HepG2 (cell line): ENCODE data around the gene TMEM9B. TPM values are rescaled to one million over a fixed set of nuclear protein-coding genes. Genes with fewer than 3 reads are reported as not detected.

ENCODE experiments used
- ATAC-seq: fragments of 200-7000 bp; cut with Tn5 transposase; 3 replicates; pipeline ENCODE4 v1.9.1; 2020; ENCODE audit warnings: mild to moderate bottlenecking, moderate library complexity
- BruUV-seq: library from RNA; stranded (reverse); fragments of 400-500 nt; replicated peaks from 2 replicates; lab custom pipeline; 2021; lab: Mats Ljungman, UMichigan
- CTCF ChIA-PET: fragments of 300-600 bp; formaldehyde crosslinking; extraction: SDS; loops from one replicate; lab custom pipeline; 2021; ENCODE audit warnings: low total read pairs, inconsistent platforms, low intra/inter-chr PET ratio; lab: Yijun Ruan, JAX
- POLR2A ChIA-PET: fragments of 350-600 bp; sonication (Branson Sonifier 250); formaldehyde crosslinking; loops from one replicate; lab custom pipeline; 2020; ENCODE audit warnings: antibody characterized with exemption, inconsistent platforms; lab: Yijun Ruan, JAX
- DNase-seq: peaks from one replicate; pipeline ENCODE4 v3.0.0-alpha.2; 2015; ENCODE audit warnings: low spot score
- FAIRE-seq: peaks from 3 replicates; lab custom pipeline; 2011; peaks lifted over from hg19 to GRCh38; lab: Jason Lieb, UNC
- H2AFZ ChIP-seq: one replicate; pipeline ENCODE4 v1.6.1; 2011; ENCODE audit warnings: low read length, inconsistent platforms
- H3K27ac ChIP-seq: fragments of 300-600 bp; 3 replicates; pipeline ENCODE4 v1.8.0; 2011; ENCODE audit warnings: mixed run types, mild to moderate bottlenecking, mixed read lengths, low read length, inconsistent platforms; ENCODE audit not compliant: insufficient read depth; ENCODE audit errors: extremely low read length
- H3K27me3 ChIP-seq, 2 experiments: fragments of 200-600 bp in 1 of 2; 2 replicates in 1 of 2; 3 replicates in 1 of 2; pipeline versions ENCODE4 v1.6.0 to v1.8.0; 2011; ENCODE audit warnings: low read length in 2 of 2, mild to moderate bottlenecking in 2 of 2, moderate library complexity in 2 of 2, inconsistent platforms in 1 of 2; ENCODE audit not compliant: insufficient read depth in 2 of 2, control insufficient read depth in 1 of 2
- H3K36me3 ChIP-seq, 2 experiments: fragments of 200-600 bp in 1 of 2; replicated peaks in 1 of 2; 2 replicates in 1 of 2; 3 replicates in 1 of 2; pipeline versions ENCODE4 v1.5.1 to v1.8.0; 2011; ENCODE audit warnings: low read length in 2 of 2, inconsistent platforms in 1 of 2; ENCODE audit not compliant: insufficient read depth in 2 of 2, control insufficient read depth in 1 of 2
- H3K4me1 ChIP-seq: 2 replicates; pipeline ENCODE4 v1.5.1; 2012; ENCODE audit warnings: low read length, inconsistent platforms; ENCODE audit not compliant: insufficient read depth
- H3K4me2 ChIP-seq: 2 replicates; pipeline ENCODE4 v1.6.0; 2011; ENCODE audit warnings: low read depth, low read length, inconsistent platforms
- H3K4me3 ChIP-seq, 3 experiments: fragments of 200-600 bp in 1 of 3; sonication (generic), shearing (Covaris generic) in 1 of 3; replicated peaks in 1 of 3; 2 replicates each; pipeline ENCODE4 v1.5.1; 2011 to 2016; ENCODE audit warnings: low read length in 3 of 3, inconsistent platforms in 2 of 3, low read depth in 2 of 3, mild to moderate bottlenecking in 2 of 3, control low read depth in 1 of 3, mixed read lengths in 1 of 3; ENCODE audit not compliant: insufficient read depth in 1 of 3
- H3K79me2 ChIP-seq: one replicate; pipeline ENCODE4 v1.6.1; 2011; ENCODE audit warnings: low read length, inconsistent platforms; ENCODE audit not compliant: insufficient read depth
- H3K9ac ChIP-seq: 2 replicates; pipeline ENCODE4 v1.6.0; 2011; ENCODE audit warnings: mild to moderate bottlenecking, low read depth, low read length, inconsistent platforms; ENCODE audit not compliant: insufficient read depth
- H3K9me3 ChIP-seq: 2 replicates; pipeline ENCODE4 v1.5.1; 2012; ENCODE audit warnings: mild to moderate bottlenecking, low read length
- H4K20me1 ChIP-seq: 2 replicates; pipeline ENCODE4 v1.6.0; 2011; ENCODE audit warnings: inconsistent platforms, mild to moderate bottlenecking, low read length, moderate library complexity; ENCODE audit not compliant: insufficient read depth
- ATAD3A ChIP-seq: sonication (generic); formaldehyde crosslinking; IDR thresholded peaks from 2 replicates; pipeline ENCODE4 v1.4.0; 2020; ENCODE audit warnings: missing genetic modification reagents
- RFXANK ChIP-seq: IDR thresholded peaks from 2 replicates; pipeline ENCODE4 v1.6.1; 2016
- SMARCC2 ChIP-seq: fragments of 450-650 bp; IDR thresholded peaks from 2 replicates; pipeline ENCODE4 v1.6.1; 2017; ENCODE audit warnings: antibody characterized with exemption, mild to moderate bottlenecking
- TAF15 ChIP-seq: fragments of 200-400 bp; formaldehyde crosslinking; IDR thresholded peaks from one replicate; pipeline ENCODE4 v1.6.1; 2018; ENCODE audit warnings: mild to moderate bottlenecking, low read depth, low read length; ENCODE audit not compliant: poor library complexity, severe bottlenecking
- ZNF251 ChIP-seq: sonication (generic); formaldehyde crosslinking; IDR thresholded peaks from 2 replicates; pipeline ENCODE4 v1.9.0; 2021; ENCODE audit warnings: mild to moderate bottlenecking, missing genetic modification reagents
- WGBS: methylation state at CpG from one replicate; pipeline ENCODE4 v1.1.6; 2017; ENCODE audit warnings: low lambda C conversion rate; 5-methylcytosine and 5-hydroxymethylcytosine counted together
- in situ Hi-C: cut with HindIII; loops from 2 replicates; pipeline ENCODE4 v1.10.0; 2017; ENCODE audit warnings: low pct_unique_long_range_greater_than_20kb; ENCODE audit not compliant: extremely low pct_ligation_motif_present
- intact Hi-C: fragments of 100-400 bp; cut with micrococcal nuclease; formaldehyde crosslinking; loops from one replicate; pipeline ENCODE4 v1.10.0; 2022; ENCODE audit not compliant: unreplicated experiment
- polyA plus RNA-seq, 8 experiments: library from polyadenylated mRNA; depleted of rRNA in 3 of 8; stranded (reverse) in 7 of 8; unstranded in 1 of 8; fragments of >200 nt; fragmentation: Illumina TruSeq in 4 of 8; extraction: Trizol in 4 of 8; gene quantifications; 2 replicates each; pipeline versions ENCODE4 v1.2.1 to v1.2.3, GENCODE V29; 2011 to 2016; ENCODE audit warnings: low read depth in 4 of 8, missing spikeins in 1 of 8, mixed read lengths in 1 of 8; ENCODE audit not compliant: insufficient read depth in 1 of 8
- total RNA-seq, 5 experiments: library from RNA; depleted of rRNA; stranded (reverse); fragments of >200 nt; fragmentation: Illumina TruSeq; extraction: Trizol; gene quantifications; 2 replicates each; pipeline ENCODE4 v1.2.3, GENCODE V29; 2016; ENCODE audit warnings: low read depth in 1 of 5
- TF ChIP-seq, protein P1 (sequence below): sonication (generic); formaldehyde crosslinking; IDR thresholded peaks from 2 replicates; pipeline ENCODE4 v1.8.0; 2022; ENCODE audit warnings: mild to moderate bottlenecking, missing genetic modification reagents, borderline replicate concordance
- TF ChIP-seq, protein P2 (sequence below): IDR thresholded peaks from 2 replicates; pipeline ENCODE4 v1.6.1; 2016; ENCODE audit warnings: missing biosample characterization, missing genetic modification reagents, low read depth
- TF ChIP-seq, protein P3 (sequence below): sonication (generic); formaldehyde crosslinking; IDR thresholded peaks from 2 replicates; pipeline ENCODE4 v1.8.1; 2023; ENCODE audit warnings: mild to moderate bottlenecking, missing genetic modification reagents
- TF ChIP-seq, protein P4 (sequence below): sonication (generic); formaldehyde crosslinking; IDR thresholded peaks from 2 replicates; pipeline ENCODE4 v1.8.1; 2023; ENCODE audit warnings: mild to moderate bottlenecking, moderate library complexity, missing genetic modification reagents
- TF ChIP-seq, protein P5 (sequence below): sonication (generic); formaldehyde crosslinking; IDR thresholded peaks from 2 replicates; pipeline ENCODE4 v1.8.0; 2022; ENCODE audit warnings: mild to moderate bottlenecking, missing genetic modification reagents
- TF ChIP-seq, protein P6 (sequence below): sonication (generic); formaldehyde crosslinking; conservative IDR thresholded peaks from 2 replicates; pipeline ENCODE4 v1.4.0; 2020; ENCODE audit warnings: mild to moderate bottlenecking, missing genetic modification reagents, moderate library complexity
- TF ChIP-seq, protein P7 (sequence below): sonication (generic); formaldehyde crosslinking; IDR thresholded peaks from 2 replicates; pipeline ENCODE4 v1.4.0; 2020; ENCODE audit warnings: missing genetic modification reagents
- TF ChIP-seq, protein P8 (sequence below): sonication (generic); formaldehyde crosslinking; IDR thresholded peaks from 2 replicates; pipeline ENCODE4 v1.8.0; 2022; ENCODE audit warnings: missing genetic modification reagents, mild to moderate bottlenecking, borderline replicate concordance

The TMEM9B gene
- total and polyA plus RNA-seq, 2 of the 13 experiments (the other 11 are each of a cell fraction or from before 2014, with no cell fraction given), result 12.4 to 20.8 TPM

DNA sequence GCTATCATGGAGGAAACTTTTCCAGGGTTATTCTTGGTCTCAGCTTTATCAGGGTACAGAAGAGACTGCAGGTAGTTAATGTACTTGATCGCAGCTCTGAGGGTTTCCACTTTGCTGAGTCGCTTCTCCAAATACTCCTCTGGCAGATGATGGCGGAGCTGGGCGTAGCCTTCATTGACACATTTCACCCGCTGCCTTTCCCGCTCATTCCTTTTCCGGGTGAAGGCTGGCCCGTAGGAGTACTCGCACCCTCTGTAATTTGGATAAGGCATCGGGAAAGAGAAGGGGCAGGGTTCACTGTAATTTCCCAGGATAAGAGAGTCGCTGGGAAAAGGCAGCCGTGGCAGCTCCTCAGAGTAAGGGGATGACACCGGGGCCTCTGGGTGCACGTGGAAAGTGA lies 26.6 kb downstream of the TMEM9B start:
- Histone ChIP-seq H2AFZ (no peak overlapping the region), H3K9ac (no peak overlapping the region), H4K20me1 (no peaks in the 10 kb centered on the region), H3K27me3 (no peaks in the 10 kb centered on the region), H3K36me3 (no peaks in the 10 kb centered on the region), H3K4me3 (no peak overlapping the region), H3K27ac (no peak overlapping the region), H3K79me2 (no peaks in the 10 kb centered on the region), H3K4me1 (peaks cover 7% of the 10 kb centered on the region), H3K4me2 (no peak overlapping the region), H3K9me3 (no peaks in the 10 kb centered on the region)
- intact Hi-C loops, result no loop called here
- ChIA-PET CTCF (no interaction called here), POLR2A (interaction anchor here (1.5 kb wide), 1 partner anchor 27 kb away, joined by 3 read pairs; the partner anchor contains the start of gene AKIP1)
- BruUV-seq, result no TSS peak
- WGBS, result 81% methylated on average over 14 of the region's 14 CpGs
- DNase-seq (no peak), ATAC-seq (no peak), FAIRE-seq (no peak)
- in situ Hi-C loops, result no loop called here
- TF ChIP-seq, protein P1, sequence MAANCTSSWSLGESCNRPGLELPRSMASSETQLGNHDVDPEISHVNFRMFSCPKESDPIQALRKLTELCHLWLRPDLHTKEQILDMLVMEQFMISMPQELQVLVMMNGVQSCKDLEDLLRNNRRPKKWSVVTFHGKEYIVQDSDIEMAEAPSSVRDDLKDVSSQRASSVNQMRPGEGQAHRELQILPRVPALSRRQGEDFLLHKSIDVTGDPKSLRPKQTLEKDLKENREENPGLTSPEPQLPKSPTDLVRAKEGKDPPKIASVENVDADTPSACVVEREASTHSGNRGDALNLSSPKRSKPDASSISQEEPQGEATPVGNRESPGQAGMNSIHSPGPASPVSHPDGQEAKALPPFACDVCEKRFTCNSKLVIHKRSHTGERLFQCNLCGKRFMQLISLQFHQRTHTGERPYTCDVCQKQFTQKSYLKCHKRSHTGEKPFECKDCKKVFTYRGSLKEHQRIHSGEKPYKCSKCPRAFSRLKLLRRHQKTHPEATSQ, result no peak
- TF ChIP-seq, protein P2, sequence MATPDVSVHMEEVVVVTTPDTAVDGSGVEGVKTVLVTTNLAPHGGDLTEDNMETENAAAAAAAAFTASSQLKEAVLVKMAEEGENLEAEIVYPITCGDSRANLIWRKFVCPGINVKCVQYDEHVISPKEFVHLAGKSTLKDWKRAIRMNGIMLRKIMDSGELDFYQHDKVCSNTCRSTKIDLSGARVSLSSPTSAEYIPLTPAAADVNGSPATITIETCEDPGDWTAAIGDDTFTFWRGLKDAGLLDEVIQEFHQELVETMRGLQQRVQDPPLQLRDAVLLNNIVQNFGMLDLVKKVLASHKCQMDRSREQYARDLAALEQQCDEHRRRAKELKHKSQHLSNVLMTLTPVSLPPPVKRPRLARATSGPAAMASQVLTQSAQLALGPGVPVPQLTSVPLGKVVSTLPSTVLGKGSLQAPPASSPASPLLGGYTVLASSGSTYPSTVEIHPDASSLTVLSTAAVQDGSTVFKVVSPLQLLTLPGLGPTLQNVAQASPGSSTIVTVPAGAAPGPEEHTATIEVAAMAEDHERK, result no peak
- TF ChIP-seq, protein P3, sequence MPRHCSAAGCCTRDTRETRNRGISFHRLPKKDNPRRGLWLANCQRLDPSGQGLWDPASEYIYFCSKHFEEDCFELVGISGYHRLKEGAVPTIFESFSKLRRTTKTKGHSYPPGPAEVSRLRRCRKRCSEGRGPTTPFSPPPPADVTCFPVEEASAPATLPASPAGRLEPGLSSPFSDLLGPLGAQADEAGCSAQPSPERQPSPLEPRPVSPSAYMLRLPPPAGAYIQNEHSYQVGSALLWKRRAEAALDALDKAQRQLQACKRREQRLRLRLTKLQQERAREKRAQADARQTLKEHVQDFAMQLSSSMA (CRISPR knock-in tag), result no peak
- TF ChIP-seq TAF15, result no peak
- no peak for TF ChIP-seq SMARCC2
- no peak for TF ChIP-seq RFXANK (CRISPR knock-in tag)
- TF ChIP-seq, protein P4, sequence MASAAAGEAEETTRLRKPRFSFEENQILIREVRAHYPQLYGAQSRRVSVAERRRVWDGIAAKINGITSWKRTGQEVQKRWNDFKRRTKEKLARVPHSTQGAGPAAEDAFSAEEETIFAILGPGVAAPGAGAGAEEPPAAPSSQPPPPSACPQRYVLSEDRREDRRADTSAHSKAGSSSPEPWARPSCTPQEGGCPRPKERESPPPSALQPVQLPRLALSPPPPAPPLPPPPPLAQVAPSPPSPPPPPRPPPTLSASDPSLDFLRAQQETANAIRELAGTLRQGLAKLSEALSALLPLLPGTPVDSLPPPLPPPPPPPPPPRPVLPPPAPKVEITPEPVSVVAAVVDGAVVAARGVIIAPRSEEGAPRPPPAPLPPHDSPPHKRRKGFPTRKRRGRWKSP (CRISPR knock-in tag), result no peak
- no peak for TF ChIP-seq ATAD3A (CRISPR knock-in tag)
- TF ChIP-seq, protein P5, sequence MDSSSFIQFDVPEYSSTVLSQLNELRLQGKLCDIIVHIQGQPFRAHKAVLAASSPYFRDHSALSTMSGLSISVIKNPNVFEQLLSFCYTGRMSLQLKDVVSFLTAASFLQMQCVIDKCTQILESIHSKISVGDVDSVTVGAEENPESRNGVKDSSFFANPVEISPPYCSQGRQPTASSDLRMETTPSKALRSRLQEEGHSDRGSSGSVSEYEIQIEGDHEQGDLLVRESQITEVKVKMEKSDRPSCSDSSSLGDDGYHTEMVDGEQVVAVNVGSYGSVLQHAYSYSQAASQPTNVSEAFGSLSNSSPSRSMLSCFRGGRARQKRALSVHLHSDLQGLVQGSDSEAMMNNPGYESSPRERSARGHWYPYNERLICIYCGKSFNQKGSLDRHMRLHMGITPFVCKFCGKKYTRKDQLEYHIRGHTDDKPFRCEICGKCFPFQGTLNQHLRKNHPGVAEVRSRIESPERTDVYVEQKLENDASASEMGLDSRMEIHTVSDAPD (CRISPR knock-in tag), result no peak
- TF ChIP-seq, protein P6, sequence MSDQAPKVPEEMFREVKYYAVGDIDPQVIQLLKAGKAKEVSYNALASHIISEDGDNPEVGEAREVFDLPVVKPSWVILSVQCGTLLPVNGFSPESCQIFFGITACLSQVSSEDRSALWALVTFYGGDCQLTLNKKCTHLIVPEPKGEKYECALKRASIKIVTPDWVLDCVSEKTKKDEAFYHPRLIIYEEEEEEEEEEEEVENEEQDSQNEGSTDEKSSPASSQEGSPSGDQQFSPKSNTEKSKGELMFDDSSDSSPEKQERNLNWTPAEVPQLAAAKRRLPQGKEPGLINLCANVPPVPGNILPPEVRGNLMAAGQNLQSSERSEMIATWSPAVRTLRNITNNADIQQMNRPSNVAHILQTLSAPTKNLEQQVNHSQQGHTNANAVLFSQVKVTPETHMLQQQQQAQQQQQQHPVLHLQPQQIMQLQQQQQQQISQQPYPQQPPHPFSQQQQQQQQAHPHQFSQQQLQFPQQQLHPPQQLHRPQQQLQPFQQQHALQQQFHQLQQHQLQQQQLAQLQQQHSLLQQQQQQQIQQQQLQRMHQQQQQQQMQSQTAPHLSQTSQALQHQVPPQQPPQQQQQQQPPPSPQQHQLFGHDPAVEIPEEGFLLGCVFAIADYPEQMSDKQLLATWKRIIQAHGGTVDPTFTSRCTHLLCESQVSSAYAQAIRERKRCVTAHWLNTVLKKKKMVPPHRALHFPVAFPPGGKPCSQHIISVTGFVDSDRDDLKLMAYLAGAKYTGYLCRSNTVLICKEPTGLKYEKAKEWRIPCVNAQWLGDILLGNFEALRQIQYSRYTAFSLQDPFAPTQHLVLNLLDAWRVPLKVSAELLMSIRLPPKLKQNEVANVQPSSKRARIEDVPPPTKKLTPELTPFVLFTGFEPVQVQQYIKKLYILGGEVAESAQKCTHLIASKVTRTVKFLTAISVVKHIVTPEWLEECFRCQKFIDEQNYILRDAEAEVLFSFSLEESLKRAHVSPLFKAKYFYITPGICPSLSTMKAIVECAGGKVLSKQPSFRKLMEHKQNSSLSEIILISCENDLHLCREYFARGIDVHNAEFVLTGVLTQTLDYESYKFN (CRISPR knock-in tag), result no peak
- no peak for TF ChIP-seq ZNF251 (CRISPR knock-in tag)
- TF ChIP-seq, protein P7, sequence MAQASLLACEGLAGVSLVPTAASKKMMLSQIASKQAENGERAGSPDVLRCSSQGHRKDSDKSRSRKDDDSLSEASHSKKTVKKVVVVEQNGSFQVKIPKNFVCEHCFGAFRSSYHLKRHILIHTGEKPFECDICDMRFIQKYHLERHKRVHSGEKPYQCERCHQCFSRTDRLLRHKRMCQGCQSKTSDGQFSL (CRISPR knock-in tag), result no peak
- TF ChIP-seq, protein P8, sequence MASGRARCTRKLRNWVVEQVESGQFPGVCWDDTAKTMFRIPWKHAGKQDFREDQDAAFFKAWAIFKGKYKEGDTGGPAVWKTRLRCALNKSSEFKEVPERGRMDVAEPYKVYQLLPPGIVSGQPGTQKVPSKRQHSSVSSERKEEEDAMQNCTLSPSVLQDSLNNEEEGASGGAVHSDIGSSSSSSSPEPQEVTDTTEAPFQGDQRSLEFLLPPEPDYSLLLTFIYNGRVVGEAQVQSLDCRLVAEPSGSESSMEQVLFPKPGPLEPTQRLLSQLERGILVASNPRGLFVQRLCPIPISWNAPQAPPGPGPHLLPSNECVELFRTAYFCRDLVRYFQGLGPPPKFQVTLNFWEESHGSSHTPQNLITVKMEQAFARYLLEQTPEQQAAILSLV (CRISPR knock-in tag), result no peak
